NCI-H146 treated with DMSO at 0.1 percent for 48 hours (cell line): ENCODE data around the gene ZNF525.
"Not testable (repeated sequence)": the region's sequence is repeated elsewhere in the genome, so short reads cannot be mapped to it uniquely, and the experiment has no call there.

Experiments used
- DNase-seq: peaks from one replicate; lab custom pipeline; 2025; ENCODE audit not compliant: unreplicated experiment; lab: John Stamatoyannopoulos, UW

Gene ZNF525

GRCh38 chr19:53365134-53365898 lies at the start of gene ZNF525:
TSS of gene ZNF525 (plus strand) at chr19:53365705. CDS start at chr19:53372282, 6,577 bp downstream.
- DNase-seq, result peak; percentile 89

GRCh38 chr19:53328967-53329366 lies 36.5 kb upstream of the ZNF525 start:
- no peak for DNase-seq

- no peak for DNase-seq
Measured at GRCh38 chr19:53332484-53332883, 33.0 kb upstream of the ZNF525 start.

GRCh38 chr19:53333066-53333462 lies 32.4 kb upstream of the ZNF525 start:
- peak; percentile 76 for DNase-seq

- peak; percentile 89 for DNase-seq
Measured at GRCh38 chr19:53333463-53334449, 31.7 kb upstream of the ZNF525 start, which contains the start of gene ZNF845. TSS of gene ZNF845 (plus strand) at chr19:53333749. CDS start at chr19:53341308, 7,559 bp downstream.

GRCh38 chr19:53344403-53344802 lies 21.1 kb upstream of the ZNF525 start:
- DNase-seq, result not testable (repeated sequence)

- DNase-seq, result no peak
Measured at GRCh38 chr19:53355739-53356138, 9.8 kb upstream of the ZNF525 start.

- no peak for DNase-seq
Measured at GRCh38 chr19:53357821-53358581, 7.5 kb upstream of the ZNF525 start.

GRCh38 chr19:53360056-53360455 lies 5.4 kb upstream of the ZNF525 start:
- DNase-seq, result not testable (repeated sequence)

- DNase-seq, result no peak
Measured at GRCh38 chr19:53365899-53366493, 491 bp downstream of the ZNF525 start.

- no peak for DNase-seq
Measured at GRCh38 chr19:53372196-53372595, 6.7 kb downstream of the ZNF525 start.

GRCh38 chr19:53374288-53374687 lies 8.8 kb downstream of the ZNF525 start:
- DNase-seq, result no peak

- no peak for DNase-seq
Measured at GRCh38 chr19:53374743-53375142, 9.2 kb downstream of the ZNF525 start.

GRCh38 chr19:53381376-53381775 lies 15.9 kb downstream of the ZNF525 start:
- no peak for DNase-seq

- no peak for DNase-seq
Measured at GRCh38 chr19:53388168-53388567, 22.7 kb downstream of the ZNF525 start.

GRCh38 chr19:53388904-53389303 lies 23.4 kb downstream of the ZNF525 start:
- no peak for DNase-seq

- DNase-seq, result peak; percentile 40
Measured at GRCh38 chr19:53389571-53389970, 24.1 kb downstream of the ZNF525 start.

- peak; percentile 69 for DNase-seq
Measured at GRCh38 chr19:53389978-53390377, 24.5 kb downstream of the ZNF525 start.

GRCh38 chr19:53394522-53394973 lies 29.0 kb downstream of the ZNF525 start:
- DNase-seq, result peak; percentile 63
